HEK293T (cell line): ENCODE results near the gene TCF7L2.

ENCODE experiments used
- ARNT ChIP-seq: fragments of 450-650 bp; IDR thresholded peaks from 2 replicates; pipeline ENCODE4 v1.6.1; 2017; ENCODE audit warnings: mild to moderate bottlenecking
- BHLHE40 ChIP-seq: fragments of 450-650 bp; IDR thresholded peaks from 2 replicates; pipeline ENCODE4 v1.6.1; 2016; ENCODE audit warnings: mild to moderate bottlenecking, moderate library complexity, borderline replicate concordance
- FOXA1 ChIP-seq: fragments of 450-650 bp; IDR thresholded peaks from 2 replicates; pipeline ENCODE4 v1.6.1; 2016; ENCODE audit warnings: mild to moderate bottlenecking
- NFRKB ChIP-seq: fragments of 450-650 bp; IDR thresholded peaks from 2 replicates; pipeline ENCODE4 v1.6.1; 2016; ENCODE audit warnings: mild to moderate bottlenecking, moderate library complexity

GRCh38 chr10:113148071-113148825 is 198.2 kb downstream of the TCF7L2 start:
- TF ChIP-seq NFRKB: no peak
- no peak for TF ChIP-seq BHLHE40
- TF ChIP-seq FOXA1: no peak
- TF ChIP-seq ARNT: no peak
